ENCODE results near the gene UBE2H. TPM values are rescaled to one million over a fixed set of nuclear protein-coding genes. Genes with fewer than 3 reads are reported as not detected.

Gene UBE2H
- total RNA-seq, 1 experiment from 2014 or later = 75.1 TPM

GRCh38 chr7:129970816-129971215 is 18.1 kb upstream of the UBE2H start:
- Histone ChIP-seq H4K91ac (ENCODE audit: insufficient read length, low read depth, low read length) (no peak overlapping the region), H2BK15ac (ENCODE audit: low read depth, low read length) (no peak overlapping the region), H3K4ac (ENCODE audit: low read depth, low read length) (no peak overlapping the region), H3K18ac (ENCODE audit: insufficient read length, low read depth, low read length) (no peak overlapping the region), H3K79me1 (ENCODE audit: insufficient read depth, low read depth, low read length, poor library complexity, severe bottlenecking) (no peaks in the 10 kb centered on the region), H2BK120ac (ENCODE audit: low read depth, low read length, poor library complexity, severe bottlenecking) (no peak overlapping the region), H4K5ac (ENCODE audit: insufficient read length, low read depth, low read length) (no peak overlapping the region), H2BK20ac (ENCODE audit: low read depth, low read length, poor library complexity, severe bottlenecking) (no peak overlapping the region), H3K27ac (ENCODE audit: insufficient read length, low read depth, low read length) (no peak overlapping the region), H3K9ac (ENCODE audit: extremely low read depth, insufficient read length, low read length) (no peak overlapping the region), H3K56ac (ENCODE audit: insufficient read length, low read depth, low read length) (no peak overlapping the region), H2BK5ac (ENCODE audit: insufficient read length, low read length) (no peak overlapping the region), H3K27me3 (ENCODE audit: insufficient read depth, low read length) (no peaks in the 10 kb centered on the region), H3K23me2 (ENCODE audit: insufficient read length, low read depth, low read length, poor library complexity, severe bottlenecking) (no peaks in the 10 kb centered on the region), H2BK12ac (ENCODE audit: insufficient read length, low read depth, low read length) (no peak overlapping the region), H4K20me1 (ENCODE audit: control insufficient read depth, insufficient read depth, insufficient read length) (no peaks in the 10 kb centered on the region), H3K14ac (ENCODE audit: insufficient read depth, low read length) (no peak overlapping the region), H3T11ph (ENCODE audit: low read length) (no peak overlapping the region), H4K8ac (replicated peaks; ENCODE audit: insufficient read length, low read depth, low read length) (no peak overlapping the region), H3K4me1 (ENCODE audit: insufficient read depth, low read length) (no peaks in the 10 kb centered on the region; the same call in 1 of the 2 replicates), H3K23ac (ENCODE audit: insufficient read length, low read depth, low read length) (no peak overlapping the region), H3K9me3 (ENCODE audit: control insufficient read depth, low read depth, low read length) (no peaks in the 10 kb centered on the region), H2AK5ac (ENCODE audit: insufficient read length, low read length) (no peak overlapping the region), H3K4me2 (ENCODE audit: insufficient read depth, insufficient read length, low read length) (no peak overlapping the region), H2AFZ (ENCODE audit: low read length) (no peak overlapping the region), H3K79me2 (ENCODE audit: insufficient read depth, low read length) (no peaks in the 10 kb centered on the region)
- Mint-ChIP-seq H3K27ac (no peak overlapping the region; a peak in 1 of 7 replicates), H3K4me1 (peaks cover 13 to 14% of the 10 kb centered on the region in 2 experiments), H3K27me3 (ENCODE audit: low read depth) (no peaks in the 10 kb centered on the region), H3K4me3 (no peak overlapping the region), H3K36me3 (ENCODE audit: insufficient read depth in 1 of 3, low read depth in 3 of 3) (no peaks in the 10 kb centered on the region), H3K9me3 (no peaks in the 10 kb centered on the region)
- no peak for TF ChIP-seq CTCF (conservative IDR thresholded peaks at IDR 0.05)
- WGBS (ENCODE audit: extremely low coverage, insufficient read length, low lambda C conversion rate) = no CpG with 5 or more reads among the region's 3 CpGs
- DNase-seq = no peak
